GM12878 (cell line): Measurements from ENCODE around the gene JPH4. TPM values are rescaled to one million over a fixed set of nuclear protein-coding genes. Genes with fewer than 3 reads are reported as not detected.

Experiments used
- CHD2 ChIP-seq: IDR thresholded peaks from 2 replicates; pipeline ENCODE4 v1.6.1; 2011; ENCODE audit warnings: low read depth, low read length, improper control_type of control experiment, borderline replicate concordance
- EED ChIP-seq: sonication (generic); IDR thresholded peaks from 2 replicates; pipeline ENCODE4 v1.6.1; 2016; ENCODE audit warnings: antibody characterized with exemption, low read depth
- ETV6 ChIP-seq, 2 experiments: fragments of 450-650 bp in 1 of 2; IDR thresholded peaks in 1 of 2; conservative IDR thresholded peaks in 1 of 2; 2 replicates each; pipeline ENCODE4 v1.6.1; 2014; ENCODE audit warnings: antibody characterized with exemption in 1 of 2, borderline replicate concordance in 1 of 2, low read depth in 1 of 2, mild to moderate bottlenecking in 1 of 2, moderate library complexity in 1 of 2
- FOS ChIP-seq: IDR thresholded peaks from 3 replicates; pipeline ENCODE4 v1.6.1; 2011; ENCODE audit warnings: borderline replicate concordance; ENCODE audit not compliant: insufficient read length; ENCODE audit errors: extremely low read depth
- HDAC2 ChIP-seq: fragments of 200-600 bp; sonication (generic); IDR thresholded peaks from 2 replicates; pipeline ENCODE4 v1.6.1; 2017
- HDGF ChIP-seq: fragments of 450-650 bp; IDR thresholded peaks from 2 replicates; pipeline ENCODE4 v1.6.1; 2016; ENCODE audit warnings: antibody characterized with exemption
- IKZF2 ChIP-seq, 2 experiments: fragments of 450-650 bp; IDR thresholded peaks; 2 replicates each; pipeline ENCODE4 v1.6.1; 2017; ENCODE audit warnings: mild to moderate bottlenecking in 2 of 2, moderate library complexity in 2 of 2
- JUND ChIP-seq: IDR thresholded peaks from 2 replicates; pipeline ENCODE4 v1.6.1; 2012; ENCODE audit warnings: low read depth, mild to moderate bottlenecking, low read length, improper control_type of control experiment, moderate library complexity
- MEF2B ChIP-seq: fragments of 450-650 bp; IDR thresholded peaks from 2 replicates; pipeline ENCODE4 v1.6.1; 2018; ENCODE audit warnings: mild to moderate bottlenecking, moderate library complexity; ENCODE audit not compliant: partially characterized antibody, poor library complexity, severe bottlenecking
- NFIC ChIP-seq: IDR thresholded peaks from 2 replicates; pipeline ENCODE4 v1.6.1; 2012; ENCODE audit warnings: low read depth, mild to moderate bottlenecking, inconsistent platforms, low read length, moderate library complexity
- POLR2AphosphoS5 ChIP-seq: IDR thresholded peaks from 2 replicates; pipeline ENCODE4 v1.6.1; 2011; ENCODE audit warnings: mild to moderate bottlenecking, low read length, inconsistent platforms
- RCOR1 ChIP-seq: conservative IDR thresholded peaks from 2 replicates; pipeline ENCODE4 v1.6.1; 2012; ENCODE audit warnings: low read depth, low read length, improper control_type of control experiment
- REST ChIP-seq: IDR thresholded peaks from 2 replicates; pipeline ENCODE4 v1.6.1; 2012; ENCODE audit warnings: mild to moderate bottlenecking, low read depth, low read length
- SMARCA5 ChIP-seq: fragments of 450-650 bp; IDR thresholded peaks from 2 replicates; pipeline ENCODE4 v1.6.1; 2017; ENCODE audit warnings: mild to moderate bottlenecking
- WRNIP1 ChIP-seq: IDR thresholded peaks from 2 replicates; pipeline ENCODE4 v1.6.1; 2011; ENCODE audit warnings: low read depth, low read length, improper control_type of control experiment, borderline replicate concordance
- ZBED1 ChIP-seq: IDR thresholded peaks from 2 replicates; pipeline ENCODE4 v1.6.1; 2016; ENCODE audit warnings: borderline replicate concordance
- ZNF207 ChIP-seq: fragments of 450-650 bp; IDR thresholded peaks from 2 replicates; pipeline ENCODE4 v1.6.1; 2014; ENCODE audit warnings: antibody characterized with exemption, mild to moderate bottlenecking, borderline replicate concordance
- ZNF274 ChIP-seq: IDR thresholded peaks from one replicate; pipeline ENCODE4 v1.8.0; 2011; ENCODE audit not compliant: insufficient read length, insufficient read depth
- polyA plus RNA-seq, 11 experiments: library from polyadenylated mRNA; depleted of rRNA in 4 of 11; unstranded in 6 of 11; stranded (reverse) in 5 of 11; fragments of >200 nt; fragmentation: Nextera tagmentation in 4 of 11; fragmentation: Illumina TruSeq in 1 of 11; extraction: Ambion mirVana in 4 of 11; extraction: Trizol in 1 of 11; gene quantifications; 1 replicate in 1 of 11; 2 replicates in 10 of 11; pipeline versions ENCODE4 v1.2.1 to v1.2.3, GENCODE V29; 2011 to 2016; ENCODE audit warnings: inconsistent platforms in 2 of 11, missing spikeins in 2 of 11, low read depth in 1 of 11
- total RNA-seq, 4 experiments: library from RNA; depleted of rRNA in 3 of 4; stranded (reverse); fragments of >200 nt in 3 of 4; fragmentation: Illumina TruSeq in 1 of 4; extraction: Trizol in 1 of 4; gene quantifications; 2 replicates each; pipeline versions ENCODE4 v1.2.1 to v1.2.3, GENCODE V29; 2013 to 2021
- TF ChIP-seq, protein P1 (sequence below): fragments of 450-650 bp; IDR thresholded peaks from 2 replicates; pipeline ENCODE4 v1.6.1; 2016; ENCODE audit warnings: mild to moderate bottlenecking
- TF ChIP-seq, protein P2 (sequence below): fragments of 450-650 bp; formaldehyde crosslinking; IDR thresholded peaks from 2 replicates; pipeline ENCODE4 v1.5.0; 2022; ENCODE audit warnings: mild to moderate bottlenecking, missing genetic modification characterization
- TF ChIP-seq, protein P3 (sequence below): fragments of 450-650 bp; IDR thresholded peaks from 2 replicates; pipeline ENCODE4 v1.6.1; 2017; ENCODE audit warnings: borderline replicate concordance

JPH4 gene
- total and polyA plus RNA-seq, 10 of the 15 experiments (the other 5 are each of a cell fraction or from before 2014, with no cell fraction given) = 0.48 to 10.3 (median 3.8) TPM

GRCh38 chr14:23559010-23559925, 19.3 kb downstream of the JPH4 start (continued):
- TF ChIP-seq ZBED1 = no peak
- peak; percentile 76 for TF ChIP-seq MEF2B
- TF ChIP-seq NFIC = no peak
- no peak for TF ChIP-seq ZNF207
- no peak for TF ChIP-seq ZNF274
- no peak for TF ChIP-seq IKZF2 (IDR thresholded peaks at IDR 0.05)
- peak; percentile 42; the same call in 1 of the 2 replicates for TF ChIP-seq SMARCA5
- TF ChIP-seq HDAC2 = no peak
- no peak for TF ChIP-seq FOS
- TF ChIP-seq, protein P1, sequence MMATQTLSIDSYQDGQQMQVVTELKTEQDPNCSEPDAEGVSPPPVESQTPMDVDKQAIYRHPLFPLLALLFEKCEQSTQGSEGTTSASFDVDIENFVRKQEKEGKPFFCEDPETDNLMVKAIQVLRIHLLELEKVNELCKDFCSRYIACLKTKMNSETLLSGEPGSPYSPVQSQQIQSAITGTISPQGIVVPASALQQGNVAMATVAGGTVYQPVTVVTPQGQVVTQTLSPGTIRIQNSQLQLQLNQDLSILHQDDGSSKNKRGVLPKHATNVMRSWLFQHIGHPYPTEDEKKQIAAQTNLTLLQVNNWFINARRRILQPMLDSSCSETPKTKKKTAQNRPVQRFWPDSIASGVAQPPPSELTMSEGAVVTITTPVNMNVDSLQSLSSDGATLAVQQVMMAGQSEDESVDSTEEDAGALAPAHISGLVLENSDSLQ = no peak
- TF ChIP-seq HDGF = no peak
- no peak for TF ChIP-seq CHD2
- TF ChIP-seq, protein P2, sequence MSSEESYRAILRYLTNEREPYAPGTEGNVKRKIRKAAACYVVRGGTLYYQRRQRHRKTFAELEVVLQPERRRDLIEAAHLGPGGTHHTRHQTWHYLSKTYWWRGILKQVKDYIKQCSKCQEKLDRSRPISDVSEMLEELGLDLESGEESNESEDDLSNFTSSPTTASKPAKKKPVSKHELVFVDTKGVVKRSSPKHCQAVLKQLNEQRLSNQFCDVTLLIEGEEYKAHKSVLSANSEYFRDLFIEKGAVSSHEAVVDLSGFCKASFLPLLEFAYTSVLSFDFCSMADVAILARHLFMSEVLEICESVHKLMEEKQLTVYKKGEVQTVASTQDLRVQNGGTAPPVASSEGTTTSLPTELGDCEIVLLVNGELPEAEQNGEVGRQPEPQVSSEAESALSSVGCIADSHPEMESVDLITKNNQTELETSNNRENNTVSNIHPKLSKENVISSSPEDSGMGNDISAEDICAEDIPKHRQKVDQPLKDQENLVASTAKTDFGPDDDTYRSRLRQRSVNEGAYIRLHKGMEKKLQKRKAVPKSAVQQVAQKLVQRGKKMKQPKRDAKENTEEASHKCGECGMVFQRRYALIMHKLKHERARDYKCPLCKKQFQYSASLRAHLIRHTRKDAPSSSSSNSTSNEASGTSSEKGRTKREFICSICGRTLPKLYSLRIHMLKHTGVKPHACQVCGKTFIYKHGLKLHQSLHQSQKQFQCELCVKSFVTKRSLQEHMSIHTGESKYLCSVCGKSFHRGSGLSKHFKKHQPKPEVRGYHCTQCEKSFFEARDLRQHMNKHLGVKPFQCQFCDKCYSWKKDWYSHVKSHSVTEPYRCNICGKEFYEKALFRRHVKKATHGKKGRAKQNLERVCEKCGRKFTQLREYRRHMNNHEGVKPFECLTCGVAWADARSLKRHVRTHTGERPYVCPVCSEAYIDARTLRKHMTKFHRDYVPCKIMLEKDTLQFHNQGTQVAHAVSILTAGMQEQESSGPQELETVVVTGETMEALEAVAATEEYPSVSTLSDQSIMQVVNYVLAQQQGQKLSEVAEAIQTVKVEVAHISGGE (CRISPR knock-in tag) = no peak
- no peak for TF ChIP-seq RCOR1
- TF ChIP-seq ETV6 (conservative IDR thresholded peaks at IDR 0.05 in 1 of 2, IDR thresholded peaks at IDR 0.05 in 1 of 2; ENCODE audit: borderline replicate concordance in 1 of 2, low read depth in 1 of 2) = no peak
- TF ChIP-seq, protein P3, sequence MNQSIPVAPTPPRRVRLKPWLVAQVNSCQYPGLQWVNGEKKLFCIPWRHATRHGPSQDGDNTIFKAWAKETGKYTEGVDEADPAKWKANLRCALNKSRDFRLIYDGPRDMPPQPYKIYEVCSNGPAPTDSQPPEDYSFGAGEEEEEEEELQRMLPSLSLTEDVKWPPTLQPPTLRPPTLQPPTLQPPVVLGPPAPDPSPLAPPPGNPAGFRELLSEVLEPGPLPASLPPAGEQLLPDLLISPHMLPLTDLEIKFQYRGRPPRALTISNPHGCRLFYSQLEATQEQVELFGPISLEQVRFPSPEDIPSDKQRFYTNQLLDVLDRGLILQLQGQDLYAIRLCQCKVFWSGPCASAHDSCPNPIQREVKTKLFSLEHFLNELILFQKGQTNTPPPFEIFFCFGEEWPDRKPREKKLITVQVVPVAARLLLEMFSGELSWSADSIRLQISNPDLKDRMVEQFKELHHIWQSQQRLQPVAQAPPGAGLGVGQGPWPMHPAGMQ = no peak
- TF ChIP-seq POLR2AphosphoS5 = no peak
- TF ChIP-seq EED = no peak
- no peak for TF ChIP-seq WRNIP1
- no peak for TF ChIP-seq JUND
- TF ChIP-seq REST = no peak
